DND-41 (cell line): ENCODE data around the gene BSND.

Experiments used
- ATAC-seq: fragments of 200-7000 bp; cut with Tn5 transposase; 3 replicates; pipeline ENCODE4 v1.9.1; 2021; ENCODE audit warnings: low read depth; ENCODE audit not compliant: insufficient read depth
- DNase-seq: peaks from one replicate; pipeline ENCODE4 v3.0.0-alpha.2; 2020
- H2AFZ ChIP-seq: 2 replicates; pipeline ENCODE4 v1.6.0; 2012; ENCODE audit warnings: low read depth, low read length
- H3K27ac ChIP-seq: 2 replicates; pipeline ENCODE4 v1.5.1; 2012; ENCODE audit warnings: low read length, inconsistent platforms
- H3K27me3 ChIP-seq: fragments of 200-600 bp; sonication (generic); 2 replicates; pipeline ENCODE4 v1.6.0; 2012; ENCODE audit warnings: low read length, mild to moderate bottlenecking, inconsistent platforms; ENCODE audit not compliant: insufficient read depth, poor library complexity
- H3K36me3 ChIP-seq: 2 replicates; pipeline ENCODE4 v1.5.1; 2012; ENCODE audit warnings: low read length, inconsistent platforms; ENCODE audit not compliant: insufficient read depth
- H3K4me1 ChIP-seq: 2 replicates; pipeline ENCODE4 v1.5.1; 2012; ENCODE audit warnings: mild to moderate bottlenecking, low read length; ENCODE audit not compliant: insufficient read depth
- H3K4me2 ChIP-seq: 2 replicates; pipeline ENCODE4 v1.6.0; 2012; ENCODE audit warnings: mild to moderate bottlenecking, moderate library complexity, low read length, inconsistent platforms; ENCODE audit not compliant: insufficient read depth
- H3K4me3 ChIP-seq, 2 experiments: fragments of 200-600 bp in 1 of 2; shearing (Covaris generic) in 1 of 2; 2 replicates each; pipeline ENCODE4 v1.5.1; 2012 to 2016; ENCODE audit warnings: inconsistent platforms in 2 of 2, low read length in 2 of 2, mild to moderate bottlenecking in 2 of 2, low read depth in 1 of 2, moderate library complexity in 1 of 2
- H3K79me2 ChIP-seq: 2 replicates; pipeline ENCODE4 v1.6.0; 2012; ENCODE audit warnings: low read length, inconsistent platforms; ENCODE audit not compliant: insufficient read depth
- H3K9ac ChIP-seq: 2 replicates; pipeline ENCODE4 v1.6.0; 2012; ENCODE audit warnings: low read depth, mild to moderate bottlenecking, inconsistent platforms, low read length, moderate library complexity
- H3K9me3 ChIP-seq: 2 replicates; pipeline ENCODE4 v1.5.1; 2012; ENCODE audit warnings: low read length, moderate library complexity, mild to moderate bottlenecking, inconsistent platforms; ENCODE audit not compliant: insufficient read depth, severe bottlenecking
- H4K20me1 ChIP-seq: 2 replicates; pipeline ENCODE4 v1.6.0; 2012; ENCODE audit warnings: low read length; ENCODE audit not compliant: insufficient read depth
- EZH2 ChIP-seq: IDR thresholded peaks from 3 replicates; pipeline ENCODE4 v1.6.1; 2012; ENCODE audit warnings: borderline replicate concordance, low read depth, mild to moderate bottlenecking, moderate library complexity, low read length, inconsistent platforms; ENCODE audit not compliant: severe bottlenecking
- TF ChIP-seq, protein P1 (sequence below): IDR thresholded peaks from 2 replicates; pipeline ENCODE4 v1.5.1; 2012; ENCODE audit warnings: borderline replicate concordance, low read length, moderate library complexity, mild to moderate bottlenecking; ENCODE audit not compliant: poor library complexity, severe bottlenecking; ENCODE audit errors: extremely low read depth

BSND gene

DNA sequence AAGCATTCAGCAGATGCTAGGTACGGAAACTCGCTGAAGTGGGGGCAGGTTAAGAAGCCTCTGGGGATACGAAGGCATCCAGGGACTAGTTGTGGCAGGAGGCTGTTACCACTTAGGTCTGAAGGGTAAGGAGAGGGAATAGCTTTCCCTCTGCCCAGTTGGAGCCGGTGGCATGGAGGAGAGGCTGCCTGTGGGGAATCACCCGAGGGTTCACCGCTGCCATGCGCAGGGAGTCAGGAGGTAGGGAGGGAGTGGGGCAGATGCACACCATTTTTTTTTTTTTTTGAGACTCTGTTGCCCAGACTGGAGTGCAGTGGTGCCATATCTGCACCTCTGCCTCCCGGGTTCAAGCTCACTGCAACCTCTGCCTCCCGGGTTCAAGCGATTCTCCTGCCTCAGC, 46.7 kb downstream of the BSND start:
- Histone ChIP-seq H3K4me2 (no peak overlapping the region), H3K79me2 (no peaks in the 10 kb centered on the region), H3K9ac (no peak overlapping the region), H4K20me1 (no peaks in the 10 kb centered on the region), H3K27me3 (peaks cover 5% of the 10 kb centered on the region), H2AFZ (no peak overlapping the region), H3K4me1 (no peaks in the 10 kb centered on the region), H3K4me3 (no peak overlapping the region), H3K27ac (no peak overlapping the region), H3K9me3 (no peaks in the 10 kb centered on the region), H3K36me3 (no peaks in the 10 kb centered on the region)
- DNase-seq (no peak), ATAC-seq (no peak)
- TF ChIP-seq, protein P1, sequence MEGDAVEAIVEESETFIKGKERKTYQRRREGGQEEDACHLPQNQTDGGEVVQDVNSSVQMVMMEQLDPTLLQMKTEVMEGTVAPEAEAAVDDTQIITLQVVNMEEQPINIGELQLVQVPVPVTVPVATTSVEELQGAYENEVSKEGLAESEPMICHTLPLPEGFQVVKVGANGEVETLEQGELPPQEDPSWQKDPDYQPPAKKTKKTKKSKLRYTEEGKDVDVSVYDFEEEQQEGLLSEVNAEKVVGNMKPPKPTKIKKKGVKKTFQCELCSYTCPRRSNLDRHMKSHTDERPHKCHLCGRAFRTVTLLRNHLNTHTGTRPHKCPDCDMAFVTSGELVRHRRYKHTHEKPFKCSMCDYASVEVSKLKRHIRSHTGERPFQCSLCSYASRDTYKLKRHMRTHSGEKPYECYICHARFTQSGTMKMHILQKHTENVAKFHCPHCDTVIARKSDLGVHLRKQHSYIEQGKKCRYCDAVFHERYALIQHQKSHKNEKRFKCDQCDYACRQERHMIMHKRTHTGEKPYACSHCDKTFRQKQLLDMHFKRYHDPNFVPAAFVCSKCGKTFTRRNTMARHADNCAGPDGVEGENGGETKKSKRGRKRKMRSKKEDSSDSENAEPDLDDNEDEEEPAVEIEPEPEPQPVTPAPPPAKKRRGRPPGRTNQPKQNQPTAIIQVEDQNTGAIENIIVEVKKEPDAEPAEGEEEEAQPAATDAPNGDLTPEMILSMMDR: no peak
- TF ChIP-seq EZH2: no peak

DNA sequence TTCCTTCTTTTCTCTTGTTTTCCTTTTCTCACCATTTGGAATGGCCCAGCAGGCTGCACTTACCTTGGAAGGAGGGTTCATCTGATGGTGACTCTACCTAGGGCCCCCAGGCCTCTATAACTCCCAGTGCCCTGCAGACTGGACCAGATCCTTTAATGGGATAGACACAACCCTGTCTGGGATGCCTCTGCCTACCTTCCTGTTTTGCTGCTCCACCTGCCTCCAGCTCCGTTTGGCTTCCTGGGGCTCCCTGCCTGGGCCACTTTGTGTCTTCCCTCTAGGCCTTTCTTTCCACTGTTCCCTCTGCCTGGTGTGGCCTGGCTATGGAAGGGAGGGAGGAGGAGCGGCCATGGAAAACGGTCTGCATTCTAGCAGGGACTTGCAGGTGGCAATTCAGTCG, 48.1 kb downstream of the BSND start:
- H3K4me3 ChIP-seq: no peak overlapping the region
- no peaks in the 10 kb centered on the region for H4K20me1 ChIP-seq
- no peak overlapping the region for H3K4me2 ChIP-seq
- no peaks in the 10 kb centered on the region for H3K27me3 ChIP-seq
- no peak for ATAC-seq
- DNase-seq: no peak
- no peaks in the 10 kb centered on the region for H3K36me3 ChIP-seq
- no peak overlapping the region for H2AFZ ChIP-seq
- no peaks in the 10 kb centered on the region for H3K79me2 ChIP-seq
- no peaks in the 10 kb centered on the region for H3K9me3 ChIP-seq
- TF ChIP-seq EZH2: no peak
- TF ChIP-seq, protein P1: no peak
- H3K4me1 ChIP-seq: no peaks in the 10 kb centered on the region
- H3K9ac ChIP-seq: no peak overlapping the region
- no peak overlapping the region for H3K27ac ChIP-seq

DNA sequence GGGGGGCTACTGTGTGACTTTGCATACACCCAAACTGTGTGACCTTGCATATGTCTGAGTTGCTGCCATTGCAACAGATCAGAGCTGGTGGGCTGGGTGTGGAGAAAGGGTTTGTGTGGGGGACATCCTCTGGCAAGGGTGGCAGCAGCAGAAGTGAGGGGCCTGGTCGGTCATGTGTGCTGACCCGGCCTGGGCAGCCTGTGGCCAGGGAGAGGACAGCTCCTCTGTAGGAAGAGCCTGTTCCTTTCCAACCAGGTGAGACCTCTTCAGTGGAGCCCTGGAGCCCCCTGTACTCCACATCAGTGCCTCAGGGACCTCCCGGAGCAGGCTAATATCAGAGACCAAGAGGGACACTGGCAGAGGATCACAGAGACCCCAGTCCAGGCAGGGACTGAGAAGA, 48.9 kb downstream of the BSND start:
- Histone ChIP-seq H3K9ac (no peak overlapping the region), H2AFZ (no peak overlapping the region), H3K36me3 (no peaks in the 10 kb centered on the region), H3K27me3 (no peaks in the 10 kb centered on the region), H4K20me1 (no peaks in the 10 kb centered on the region), H3K79me2 (no peaks in the 10 kb centered on the region), H3K4me2 (no peak overlapping the region), H3K27ac (no peak overlapping the region), H3K9me3 (no peaks in the 10 kb centered on the region), H3K4me1 (no peaks in the 10 kb centered on the region), H3K4me3 (no peak overlapping the region)
- no peak for TF ChIP-seq EZH2
- TF ChIP-seq, protein P1: no peak
- DNase-seq (no peak), ATAC-seq (no peak)
